Calu3 (cell line): ENCODE measurements around the gene WBP1. TPM values are rescaled to one million over a fixed set of nuclear protein-coding genes. Genes with fewer than 3 reads are reported as not detected.

ENCODE experiments used
- BruUV-seq: library from RNA; stranded (reverse); fragments of 400-500 nt; replicated peaks from 2 replicates; lab custom pipeline; 2021; lab: Mats Ljungman, UMichigan
- CTCF ChIA-PET: fragments of 300-600 bp; sonication (Branson Sonifier 250); formaldehyde crosslinking; loops from one replicate; lab custom pipeline; 2022; ENCODE audit warnings: antibody characterized with exemption; lab: Charles Lee
- DNase-seq: peaks from one replicate; pipeline ENCODE4 v3.0.0; 2022
- H3K27ac Mint-ChIP-seq: one replicate; pipeline ENCODE4 v1.8.0; 2022; ENCODE audit warnings: mixed read lengths; ENCODE audit not compliant: unreplicated experiment
- H3K27me3 Mint-ChIP-seq: one replicate; pipeline ENCODE4 v1.8.0; 2022; ENCODE audit warnings: mixed read lengths; ENCODE audit not compliant: unreplicated experiment
- H3K36me3 Mint-ChIP-seq: one replicate; pipeline ENCODE4 v1.8.0; 2022; ENCODE audit warnings: mild to moderate bottlenecking, moderate library complexity, mixed read lengths; ENCODE audit not compliant: insufficient read depth, unreplicated experiment
- H3K4me1 Mint-ChIP-seq: one replicate; pipeline ENCODE4 v1.8.0; 2022; ENCODE audit warnings: mild to moderate bottlenecking, low read depth, mixed read lengths; ENCODE audit not compliant: unreplicated experiment
- H3K4me3 Mint-ChIP-seq: one replicate; pipeline ENCODE4 v1.8.0; 2022; ENCODE audit warnings: mild to moderate bottlenecking, low read depth, moderate library complexity, mixed read lengths; ENCODE audit not compliant: unreplicated experiment
- H3K9me3 Mint-ChIP-seq: one replicate; pipeline ENCODE4 v1.8.0; 2022; ENCODE audit warnings: low read depth, mixed read lengths; ENCODE audit not compliant: unreplicated experiment
- intact Hi-C: fragments of 100-400 bp; cut with micrococcal nuclease; formaldehyde crosslinking; loops from one replicate; pipeline ENCODE4 v1.10.0; 2022; ENCODE audit not compliant: unreplicated experiment
- total RNA-seq: library from RNA; stranded (reverse); gene quantifications from 2 replicates; pipeline ENCODE4 v1.2.3, GENCODE V29; 2022
- TF ChIP-seq, protein P1 (sequence below): fragments of 200-600 bp; IDR thresholded peaks from one replicate; pipeline ENCODE4 v1.8.0; 2022; ENCODE audit warnings: antibody characterized with exemption; ENCODE audit not compliant: unreplicated experiment

The WBP1 gene
- total RNA-seq, 1 experiment from 2014 or later: 61.6 TPM

DNA sequence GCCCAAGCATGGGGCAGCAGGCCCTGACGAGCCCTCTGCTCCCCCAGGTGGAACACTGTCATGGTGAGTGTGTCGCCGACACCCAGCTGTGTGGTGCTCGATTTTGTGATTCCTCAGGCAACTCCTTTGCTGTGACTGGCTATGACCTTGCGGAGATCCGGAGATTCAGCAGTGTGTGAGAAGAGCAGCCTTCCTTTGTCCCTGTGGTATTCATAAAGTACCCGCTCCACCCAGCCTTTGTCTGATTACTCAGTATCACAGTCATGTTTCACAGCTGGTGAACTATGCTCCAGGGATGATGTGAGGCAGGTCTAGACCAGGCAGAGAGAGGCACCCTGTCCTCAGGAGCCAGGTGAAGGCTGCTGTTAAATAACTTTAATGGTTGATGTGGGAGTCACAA, 32.7 kb upstream of the WBP1 start:
- Mint-ChIP-seq H3K27me3 (no peaks in the 10 kb centered on the region), H3K9me3 (no peaks in the 10 kb centered on the region), H3K27ac (peak overlapping the region; percentile 84), H3K36me3 (peaks cover 76% of the 10 kb centered on the region), H3K4me1 (peaks cover 29% of the 10 kb centered on the region), H3K4me3 (no peak overlapping the region)
- no peak for DNase-seq
- intact Hi-C loops: no loop called here
- BruUV-seq: TSS peak; percentile 30
- CTCF ChIA-PET: no interaction called here
- TF ChIP-seq, protein P1, sequence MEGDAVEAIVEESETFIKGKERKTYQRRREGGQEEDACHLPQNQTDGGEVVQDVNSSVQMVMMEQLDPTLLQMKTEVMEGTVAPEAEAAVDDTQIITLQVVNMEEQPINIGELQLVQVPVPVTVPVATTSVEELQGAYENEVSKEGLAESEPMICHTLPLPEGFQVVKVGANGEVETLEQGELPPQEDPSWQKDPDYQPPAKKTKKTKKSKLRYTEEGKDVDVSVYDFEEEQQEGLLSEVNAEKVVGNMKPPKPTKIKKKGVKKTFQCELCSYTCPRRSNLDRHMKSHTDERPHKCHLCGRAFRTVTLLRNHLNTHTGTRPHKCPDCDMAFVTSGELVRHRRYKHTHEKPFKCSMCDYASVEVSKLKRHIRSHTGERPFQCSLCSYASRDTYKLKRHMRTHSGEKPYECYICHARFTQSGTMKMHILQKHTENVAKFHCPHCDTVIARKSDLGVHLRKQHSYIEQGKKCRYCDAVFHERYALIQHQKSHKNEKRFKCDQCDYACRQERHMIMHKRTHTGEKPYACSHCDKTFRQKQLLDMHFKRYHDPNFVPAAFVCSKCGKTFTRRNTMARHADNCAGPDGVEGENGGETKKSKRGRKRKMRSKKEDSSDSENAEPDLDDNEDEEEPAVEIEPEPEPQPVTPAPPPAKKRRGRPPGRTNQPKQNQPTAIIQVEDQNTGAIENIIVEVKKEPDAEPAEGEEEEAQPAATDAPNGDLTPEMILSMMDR: no peak

DNA sequence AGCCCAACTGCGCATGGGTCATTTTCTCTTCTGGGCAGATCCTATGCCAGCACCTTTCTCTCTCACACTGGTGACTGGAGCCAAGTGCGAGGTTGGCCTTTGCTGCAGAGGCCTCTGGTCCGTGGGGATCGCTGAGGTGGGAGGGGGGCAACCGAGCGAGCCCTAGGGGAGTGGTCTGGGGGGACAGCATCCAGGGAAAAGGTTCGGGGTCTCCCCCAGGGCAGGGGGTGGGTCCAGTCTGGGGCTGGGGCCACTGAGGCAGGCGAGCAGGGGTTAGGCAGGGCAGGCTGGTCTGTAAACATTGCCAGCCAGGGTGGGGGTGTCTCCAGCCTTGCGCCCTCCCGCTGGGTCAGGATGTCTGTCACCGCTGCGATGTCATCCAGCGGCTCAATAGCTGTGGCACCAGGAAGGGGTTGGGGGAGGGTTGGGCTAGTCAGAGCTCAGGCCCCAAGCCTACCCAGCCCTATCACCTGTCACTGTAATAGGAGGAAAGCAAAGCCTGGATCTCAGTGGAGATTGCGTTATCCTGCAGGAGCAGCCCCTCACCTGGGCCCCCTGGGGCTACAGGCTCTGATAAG, 32.0 kb upstream of the WBP1 start:
- Mint-ChIP-seq H3K4me3 (no peak overlapping the region), H3K9me3 (no peaks in the 10 kb centered on the region), H3K36me3 (peaks cover 75% of the 10 kb centered on the region), H3K27me3 (no peaks in the 10 kb centered on the region), H3K27ac (no peak overlapping the region), H3K4me1 (peaks cover 26% of the 10 kb centered on the region)
- TF ChIP-seq, protein P1: no peak
- intact Hi-C loops: no loop called here
- BruUV-seq: no TSS peak
- no peak for DNase-seq
- CTCF ChIA-PET: no interaction called here

DNA sequence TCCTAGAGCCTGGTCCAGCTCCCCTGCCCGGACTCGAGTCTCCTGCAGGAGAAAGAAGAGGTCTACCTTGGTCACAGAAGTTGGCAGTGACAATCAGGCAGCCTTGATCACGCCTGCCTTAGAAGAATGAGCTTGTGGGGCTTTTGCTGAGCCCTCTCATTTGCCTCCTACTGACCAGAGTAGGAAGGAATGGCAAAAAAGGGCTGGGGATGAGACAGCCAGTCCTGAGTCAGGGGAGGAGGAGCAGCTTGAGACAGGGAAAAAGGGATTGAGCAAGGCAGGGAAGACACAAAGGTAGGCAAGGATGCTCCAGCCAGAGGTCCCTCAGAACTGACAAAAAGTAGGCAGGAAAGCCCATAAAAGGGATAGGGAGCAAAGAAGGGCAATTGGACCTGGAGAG, 30.7 kb upstream of the WBP1 start:
- Mint-ChIP-seq H3K9me3 (no peaks in the 10 kb centered on the region), H3K27ac (no peak overlapping the region), H3K27me3 (no peaks in the 10 kb centered on the region), H3K4me1 (peaks cover 17% of the 10 kb centered on the region), H3K36me3 (peaks cover 70% of the 10 kb centered on the region), H3K4me3 (no peak overlapping the region)
- DNase-seq: no peak
- TF ChIP-seq, protein P1: no peak
- no TSS peak for BruUV-seq
- CTCF ChIA-PET: no interaction called here
- intact Hi-C loops: no loop called here

DNA sequence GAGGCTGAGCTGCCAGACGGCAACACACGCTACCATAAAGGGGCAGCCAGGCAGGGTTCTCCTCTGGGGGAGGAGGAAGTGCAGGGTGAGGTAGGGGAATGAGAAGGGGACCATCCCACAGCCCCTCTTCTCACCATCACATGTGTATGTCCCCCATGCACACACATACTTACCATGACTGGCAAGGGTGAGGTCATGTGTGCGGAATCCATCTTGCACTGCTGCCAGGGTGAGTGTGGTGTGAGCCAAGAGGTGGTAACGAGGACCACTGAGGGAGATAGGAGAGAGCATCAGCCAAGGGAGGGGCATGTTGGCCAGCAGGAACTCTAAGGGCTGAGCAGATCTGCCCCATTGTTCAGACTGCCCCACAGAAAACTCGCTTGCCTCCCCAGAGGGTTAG, 29.6 kb upstream of the WBP1 start:
- Mint-ChIP-seq H3K36me3 (peaks cover 61% of the 10 kb centered on the region), H3K27me3 (no peaks in the 10 kb centered on the region), H3K4me3 (no peak overlapping the region), H3K27ac (no peak overlapping the region), H3K4me1 (peaks cover 8% of the 10 kb centered on the region), H3K9me3 (no peaks in the 10 kb centered on the region)
- no TSS peak for BruUV-seq
- CTCF ChIA-PET: no interaction called here
- TF ChIP-seq, protein P1: no peak
- intact Hi-C loops: no loop called here
- DNase-seq: no peak
